Hepatocyte (in vitro differentiated cells): ENCODE results near the gene TUT1.

Source experiments
- EZH2 ChIP-seq: fragments of 200-600 bp; sonication (generic); IDR thresholded peaks from 2 replicates; pipeline ENCODE4 v1.6.1; 2016; ENCODE audit warnings: antibody characterized with exemption, mild to moderate bottlenecking, borderline replicate concordance
- TF ChIP-seq, protein P1 (sequence below): fragments of 200-600 bp; sonication (generic); IDR thresholded peaks from 2 replicates; pipeline ENCODE4 v1.5.1; 2016; ENCODE audit warnings: antibody characterized with exemption, mild to moderate bottlenecking; ENCODE audit not compliant: poor library complexity

DNA sequence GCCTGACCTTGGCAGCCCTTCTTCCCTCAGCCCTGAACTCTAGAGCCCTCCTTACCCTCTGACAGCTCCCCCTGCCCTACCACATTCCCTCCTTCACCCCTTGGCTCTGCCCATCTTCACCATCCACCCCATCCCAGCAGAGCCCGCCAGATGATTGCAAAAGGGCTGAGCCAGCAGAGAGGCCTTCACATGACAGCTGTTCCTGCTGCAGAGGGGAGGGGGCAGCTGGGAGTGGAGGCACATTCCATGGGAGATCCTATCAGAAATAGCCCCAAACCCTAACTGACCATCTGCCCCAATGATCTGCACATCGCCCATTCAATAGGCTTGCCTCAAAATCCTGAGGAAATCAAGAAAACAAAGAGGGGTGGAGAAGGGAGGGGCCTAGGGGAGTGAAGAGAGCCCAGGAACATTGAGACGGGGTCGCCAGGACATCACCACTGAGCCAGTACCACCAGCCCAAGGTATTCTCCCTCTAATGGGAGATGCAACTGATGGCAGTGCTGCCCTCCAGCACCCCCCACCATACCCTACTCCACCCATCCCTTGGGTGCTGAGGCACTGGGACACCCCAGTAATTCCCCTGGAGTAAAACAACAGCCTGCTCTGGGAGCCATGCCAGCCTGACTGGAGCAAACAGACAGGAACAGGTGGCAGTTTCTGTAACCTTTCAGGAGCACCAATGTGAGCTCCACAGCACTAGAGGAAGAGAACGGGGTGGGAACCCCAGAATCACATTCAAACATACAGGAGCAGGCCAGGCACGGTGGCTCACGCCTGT, 36.7 kb downstream of the TUT1 start:
- no peak for TF ChIP-seq EZH2
- TF ChIP-seq, protein P1, sequence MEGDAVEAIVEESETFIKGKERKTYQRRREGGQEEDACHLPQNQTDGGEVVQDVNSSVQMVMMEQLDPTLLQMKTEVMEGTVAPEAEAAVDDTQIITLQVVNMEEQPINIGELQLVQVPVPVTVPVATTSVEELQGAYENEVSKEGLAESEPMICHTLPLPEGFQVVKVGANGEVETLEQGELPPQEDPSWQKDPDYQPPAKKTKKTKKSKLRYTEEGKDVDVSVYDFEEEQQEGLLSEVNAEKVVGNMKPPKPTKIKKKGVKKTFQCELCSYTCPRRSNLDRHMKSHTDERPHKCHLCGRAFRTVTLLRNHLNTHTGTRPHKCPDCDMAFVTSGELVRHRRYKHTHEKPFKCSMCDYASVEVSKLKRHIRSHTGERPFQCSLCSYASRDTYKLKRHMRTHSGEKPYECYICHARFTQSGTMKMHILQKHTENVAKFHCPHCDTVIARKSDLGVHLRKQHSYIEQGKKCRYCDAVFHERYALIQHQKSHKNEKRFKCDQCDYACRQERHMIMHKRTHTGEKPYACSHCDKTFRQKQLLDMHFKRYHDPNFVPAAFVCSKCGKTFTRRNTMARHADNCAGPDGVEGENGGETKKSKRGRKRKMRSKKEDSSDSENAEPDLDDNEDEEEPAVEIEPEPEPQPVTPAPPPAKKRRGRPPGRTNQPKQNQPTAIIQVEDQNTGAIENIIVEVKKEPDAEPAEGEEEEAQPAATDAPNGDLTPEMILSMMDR = no peak
